Spleen (tissue), 7 donors: ENCODE results near the gene FBLN2.

Experiments
- CTCF ChIP-seq, 11 experiments: fragments of 200-600 bp in 7 of 11; fragments of 450-650 bp in 4 of 11; sonication (generic) in 4 of 11; IDR thresholded peaks in 8 of 11; conservative IDR thresholded peaks in 3 of 11; 1 replicate in 7 of 11; 2 replicates in 4 of 11; pipeline versions ENCODE4 v1.4.0 to v1.8.0; 2016 to 2021; ENCODE audit warnings: antibody characterized with exemption in 11 of 11, inconsistent platforms in 4 of 11, mild to moderate bottlenecking in 1 of 11
- POLR2AphosphoS5 ChIP-seq, 3 donors: sonication (generic); formaldehyde crosslinking; IDR thresholded peaks; one replicate each; pipeline ENCODE4 v1.5.1; 2017; ENCODE audit warnings: antibody characterized with exemption in 3 of 3
- donor health status: DM: no; HTN: no; CAD: no; lungs with moderate emphysema.
- donor health status: DM: no; HTN: no; CAD: no.
- donor health status: DM: no; HTN: no; CAD: no.

- TF ChIP-seq CTCF (IDR thresholded peaks at IDR 0.05 in 8 of 11, conservative IDR thresholded peaks at IDR 0.05 in 3 of 11) (no peak), POLR2AphosphoS5 (IDR thresholded peaks at IDR 0.05) (no peak)
Measured at GRCh38 chr3:13676356-13677017, 127.6 kb downstream of the FBLN2 start.
